ENCODE data around the gene IWS1.
"Not testable (repeated sequence)": the region's sequence is repeated elsewhere in the genome, so short reads cannot be mapped to it uniquely, and the experiment has no call there.

The IWS1 gene

DNA sequence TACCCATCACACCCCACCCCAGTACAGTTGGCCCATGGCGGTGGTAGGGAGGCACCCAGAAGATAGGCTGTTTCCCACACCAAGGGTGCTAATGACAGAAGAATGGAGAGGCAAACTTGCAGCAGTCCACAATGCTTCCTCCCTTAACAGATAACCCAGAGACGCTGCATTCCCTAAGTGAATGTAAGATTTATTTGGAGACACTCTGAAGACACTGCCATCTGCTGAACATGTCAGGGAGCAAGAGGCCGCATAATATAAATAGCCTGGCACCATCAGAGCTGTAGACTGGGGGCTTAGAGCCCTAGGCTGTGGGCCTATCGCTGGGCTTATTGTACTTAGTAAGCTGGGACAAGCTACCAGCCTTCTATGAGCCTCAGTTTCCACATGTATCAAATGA is 2.2 kb upstream of the IWS1 start:
- DNase-seq (ENCODE audit: low read depth in 2 of 2): no peak

DNA sequence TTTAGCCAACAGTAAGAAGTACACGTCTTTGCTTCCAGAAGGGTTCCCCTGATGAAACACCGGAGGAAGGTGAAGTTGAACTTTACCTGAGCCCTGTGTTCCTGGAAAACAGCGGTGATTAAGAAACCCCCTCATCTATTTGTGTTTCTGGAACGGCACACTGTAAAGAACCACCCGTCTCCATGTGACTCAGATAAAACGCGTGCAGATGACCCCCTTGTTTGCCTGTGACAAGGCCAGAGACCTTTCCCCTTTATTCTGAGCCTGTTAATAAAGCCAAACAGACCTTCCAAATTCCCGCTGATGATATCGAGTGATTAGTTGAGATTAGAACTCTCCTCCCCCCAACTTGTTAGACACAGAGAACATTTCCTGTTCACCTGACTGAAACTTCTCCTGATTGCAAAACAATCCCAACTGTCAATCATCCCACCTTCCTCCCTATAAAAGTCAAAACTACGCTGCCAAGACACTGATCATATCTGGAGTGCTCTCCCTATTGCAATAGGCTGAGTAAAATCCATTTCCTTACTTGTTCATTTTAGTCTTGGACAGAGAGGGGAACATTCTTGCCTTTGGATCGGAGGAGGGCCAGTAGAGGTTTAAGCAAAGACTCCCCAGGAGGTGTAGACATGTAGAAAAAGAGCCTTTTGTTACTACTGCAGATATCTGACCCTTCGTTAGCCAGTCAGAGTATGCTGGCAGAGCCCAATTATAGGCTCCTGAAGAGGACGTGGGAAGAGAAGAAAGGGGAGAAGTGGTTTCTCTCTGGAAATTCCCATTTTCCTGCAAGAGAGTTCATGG is 914 bp upstream of the IWS1 start:
- no peak for DNase-seq (ENCODE audit: low read depth in 2 of 2)

GRCh38 chr2:127525691-127526131 is 578 bp downstream of the IWS1 start:
- DNase-seq (ENCODE audit: low read depth in 2 of 2): no peak

GRCh38 chr2:127524198-127524834 is 2.0 kb downstream of the IWS1 start:
- not testable (repeated sequence) for DNase-seq (ENCODE audit: low read depth in 2 of 2)

- DNase-seq (ENCODE audit: low read depth in 2 of 2): no peak
Observed at GRCh38 chr2:127523269-127523939, 2.9 kb downstream of the IWS1 start.

DNA sequence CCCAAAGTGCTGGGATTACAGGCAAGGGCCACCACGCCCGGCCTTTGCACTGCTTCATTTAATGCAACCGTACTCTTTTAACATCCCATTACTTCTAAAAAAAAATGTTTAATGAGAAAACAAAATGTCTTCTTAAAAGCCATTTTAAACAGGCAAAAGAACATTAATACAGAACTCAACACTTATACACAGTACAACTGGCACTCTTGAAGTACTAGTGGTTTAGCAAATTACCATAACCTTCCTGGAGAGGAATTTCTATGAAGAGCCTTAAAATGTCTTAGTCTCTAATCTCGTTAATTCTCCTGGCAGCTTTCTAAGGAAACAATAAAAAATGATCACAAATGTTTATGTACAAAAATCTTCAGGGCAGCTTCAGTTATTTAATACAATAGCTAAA is 5.9 kb downstream of the IWS1 start:
- no peak for DNase-seq (ENCODE audit: low read depth in 2 of 2)

DNA sequence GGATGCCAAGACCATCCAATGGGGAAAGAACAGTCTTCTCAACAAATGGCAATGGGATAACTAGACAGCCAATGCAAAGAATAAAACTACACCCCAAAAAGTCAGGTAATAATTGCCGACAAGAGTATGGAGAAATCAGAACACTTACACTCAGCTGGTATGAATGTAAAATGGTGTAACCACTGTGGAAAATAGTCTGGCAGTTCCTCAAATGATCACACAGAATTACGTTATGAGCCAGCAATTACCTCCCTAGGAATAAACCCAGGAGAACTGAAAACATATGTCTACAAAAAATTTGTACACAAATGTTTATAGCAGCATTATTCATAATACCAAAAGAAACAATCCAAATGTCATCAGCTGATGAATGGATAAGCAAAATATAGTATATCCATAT is 8.8 kb downstream of the IWS1 start:
- DNase-seq (ENCODE audit: low read depth in 2 of 2): no peak

- no peak for DNase-seq (ENCODE audit: low read depth in 2 of 2)
Observed at GRCh38 chr2:127516041-127516762, 10.1 kb downstream of the IWS1 start.

GRCh38 chr2:127515383-127515915 is 10.8 kb downstream of the IWS1 start:
- DNase-seq (ENCODE audit: low read depth in 2 of 2): no peak

- no peak for DNase-seq (ENCODE audit: low read depth in 2 of 2)
Observed at GRCh38 chr2:127514485-127514884, 11.8 kb downstream of the IWS1 start.

DNA sequence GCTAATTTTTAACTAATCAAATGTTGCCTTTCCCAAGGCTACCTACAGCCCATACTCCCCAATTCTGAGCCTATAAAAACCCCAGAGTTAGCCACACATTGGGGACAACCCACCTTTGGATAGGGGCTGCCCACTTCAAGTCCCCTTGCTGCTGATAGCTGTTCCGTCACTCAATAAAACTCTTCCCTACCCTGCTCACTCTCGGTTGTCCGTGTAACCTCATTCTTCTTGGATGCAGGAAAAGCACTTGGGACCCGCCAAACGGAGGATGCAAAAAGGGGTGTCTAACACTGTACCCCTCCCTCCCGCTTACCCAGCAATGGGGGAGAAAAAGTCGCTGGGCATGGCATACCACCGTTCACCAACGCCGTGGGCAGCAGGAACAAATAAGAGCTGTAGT is 12.2 kb downstream of the IWS1 start:
- no peak for DNase-seq (ENCODE audit: low read depth in 2 of 2)

GRCh38 chr2:127512362-127512761 is 13.9 kb downstream of the IWS1 start:
- DNase-seq (ENCODE audit: low read depth in 2 of 2): no peak

DNA sequence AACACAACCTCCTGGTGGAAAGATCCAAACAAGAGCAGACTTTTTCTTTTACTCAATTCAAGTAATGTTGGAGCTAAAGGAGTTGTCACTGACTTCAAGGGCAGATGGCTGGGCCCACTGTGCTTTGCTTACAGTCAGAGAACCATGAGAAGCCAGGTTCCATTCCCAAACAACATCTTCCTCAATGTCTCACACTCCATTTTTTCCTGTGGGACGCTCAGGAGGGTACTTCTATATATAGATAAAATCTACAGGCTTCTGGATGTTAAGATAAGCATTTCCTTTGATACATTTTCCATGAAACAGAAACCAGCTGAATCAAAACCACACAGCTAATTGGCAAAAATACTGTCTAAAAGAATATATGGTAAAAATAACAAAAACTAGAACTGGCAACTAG is 14.4 kb downstream of the IWS1 start:
- DNase-seq (ENCODE audit: low read depth in 2 of 2): no peak

DNA sequence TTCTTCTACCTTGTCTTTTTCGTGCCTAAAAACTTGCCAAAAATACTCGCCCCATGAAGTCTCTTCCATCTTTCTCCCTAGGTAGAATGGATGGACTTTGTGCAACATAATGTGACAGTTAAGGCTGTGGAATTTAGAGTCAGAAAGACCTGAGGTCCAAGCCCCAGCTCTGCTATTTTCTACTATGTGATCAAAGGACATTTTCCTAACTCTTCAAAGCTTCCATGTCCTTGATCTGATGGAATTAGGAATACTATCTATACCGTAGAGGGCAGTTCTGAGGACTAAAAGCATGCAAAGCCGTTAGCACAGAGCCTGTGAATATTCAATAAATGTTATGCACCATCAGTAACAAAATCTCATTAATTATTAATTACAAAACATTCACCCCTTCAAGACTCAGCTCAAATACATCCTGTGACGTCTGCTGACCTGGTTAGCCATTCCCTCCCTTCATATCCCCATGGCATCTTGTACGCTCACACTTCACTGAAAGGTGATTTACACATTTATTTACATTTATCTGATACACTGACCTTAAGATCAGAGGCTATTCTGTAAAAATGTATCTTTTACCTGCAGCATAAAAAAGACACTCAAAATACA is 15.1 kb downstream of the IWS1 start:
- no peak for DNase-seq (ENCODE audit: low read depth in 2 of 2)

- DNase-seq (ENCODE audit: low read depth in 2 of 2): no peak
Observed at GRCh38 chr2:127510073-127510472, 16.2 kb downstream of the IWS1 start.

DNA sequence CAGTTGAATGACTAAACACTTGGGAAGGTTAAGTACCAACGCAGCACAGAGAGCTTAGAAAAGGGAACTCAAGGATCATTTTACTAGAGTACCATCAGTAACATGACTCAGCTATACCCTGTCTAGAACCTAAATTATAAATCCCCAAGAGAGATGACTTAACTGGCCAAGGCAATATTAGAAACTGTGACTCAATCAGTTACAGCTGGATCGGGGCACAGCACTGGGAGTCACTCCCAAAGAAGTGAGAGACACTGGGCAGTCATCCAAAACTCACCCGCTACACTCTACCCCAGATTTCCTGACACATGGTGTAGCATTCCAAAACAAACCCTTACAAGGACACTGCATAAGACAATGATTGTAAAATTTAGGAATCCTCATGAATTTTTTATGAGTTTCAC is 17.7 kb downstream of the IWS1 start:
- DNase-seq (ENCODE audit: low read depth in 2 of 2): no peak

DNA sequence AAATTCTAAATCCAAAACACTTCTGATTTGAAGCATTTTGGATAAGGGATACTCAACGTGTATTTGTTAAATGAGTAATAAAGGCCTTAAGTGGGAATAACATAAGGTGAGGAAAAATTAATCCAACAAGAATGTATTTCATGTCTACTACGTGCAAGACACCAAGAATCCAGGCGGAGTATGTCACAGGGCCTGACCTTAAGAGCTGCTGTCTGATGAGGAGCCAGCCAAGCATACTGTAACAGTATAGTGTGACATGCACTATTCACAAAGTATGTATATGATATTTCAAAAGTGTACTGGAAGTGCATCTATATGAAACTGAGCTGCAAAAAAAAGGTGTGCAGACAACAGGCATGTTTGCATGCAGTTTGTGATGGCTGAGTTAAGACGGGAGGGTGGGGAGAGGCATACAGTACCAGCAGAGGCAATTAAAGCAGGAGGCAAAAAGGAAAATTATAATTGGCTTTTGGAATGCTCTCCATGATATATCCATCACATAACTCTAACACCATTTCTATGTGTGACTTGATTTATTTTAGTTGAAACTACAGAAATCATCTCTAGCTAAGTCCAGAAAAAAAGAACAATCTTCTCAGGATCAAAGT is 18.2 kb downstream of the IWS1 start:
- DNase-seq (ENCODE audit: low read depth in 2 of 2): no peak

GRCh38 chr2:127506510-127506909 is 19.8 kb downstream of the IWS1 start:
- DNase-seq (ENCODE audit: low read depth in 2 of 2): no peak

GRCh38 chr2:127504552-127505430 is 21.5 kb downstream of the IWS1 start:
- no peak for DNase-seq (ENCODE audit: low read depth in 2 of 2)

- DNase-seq (ENCODE audit: low read depth in 2 of 2): no peak
Observed at GRCh38 chr2:127503491-127503890, 22.8 kb downstream of the IWS1 start.
